GM18951 (cell line): ENCODE measurements around the gene SORCS2.

Source experiments
- POLR2A ChIP-seq: IDR thresholded peaks from 4 replicates; pipeline ENCODE4 v1.6.1; 2011; ENCODE audit warnings: mild to moderate bottlenecking; ENCODE audit not compliant: insufficient read length, insufficient read depth; ENCODE audit errors: extremely low read depth
- in situ Hi-C: fragments of 300-500 bp; cut with MboI; formaldehyde crosslinking; loops from one replicate; pipeline ENCODE4 v1.12.0; 2022; ENCODE audit warnings: low sequenced_read_pairs, mixed read lengths, inconsistent platforms; ENCODE audit not compliant: unreplicated experiment

The SORCS2 gene

GRCh38 chr4:7757501-7758471 lies 565.4 kb downstream of the SORCS2 start:
- in situ Hi-C loops: no loop called here
- no peak for TF ChIP-seq POLR2A

GRCh38 chr4:7758476-7758875 lies 566.1 kb downstream of the SORCS2 start:
- TF ChIP-seq POLR2A: no peak
- in situ Hi-C loops: no loop called here

GRCh38 chr4:7759216-7759615 lies 566.9 kb downstream of the SORCS2 start:
- in situ Hi-C loops: no loop called here
- TF ChIP-seq POLR2A: no peak

- TF ChIP-seq POLR2A: no peak
- in situ Hi-C loops: no loop called here
These were observed 567.3 kb downstream of the SORCS2 start for GRCh38 chr4:7759635-7760034.

DNA sequence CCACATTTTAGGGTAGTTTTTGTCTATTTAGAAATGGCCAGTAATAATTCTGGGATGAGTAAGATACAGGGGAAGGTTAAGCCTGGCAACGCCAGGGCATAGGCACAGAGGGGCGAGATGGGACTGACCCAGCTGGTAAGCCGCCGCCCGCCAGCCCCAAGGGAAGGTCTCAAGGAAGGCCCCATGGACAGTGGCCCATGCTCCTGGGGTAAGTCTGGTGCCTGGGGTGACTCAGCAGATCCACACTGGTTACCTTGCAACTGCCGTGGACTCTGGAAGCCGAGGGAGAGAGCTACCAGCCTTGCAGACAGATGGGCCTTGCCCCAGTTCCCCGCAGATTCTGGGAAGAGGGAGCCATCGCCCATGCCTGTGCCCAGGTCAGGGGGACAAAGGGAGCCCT lies 567.9 kb downstream of the SORCS2 start:
- no peak for TF ChIP-seq POLR2A
- in situ Hi-C loops: no loop called here

- in situ Hi-C loops: no loop called here
- no peak for TF ChIP-seq POLR2A
These were observed 568.4 kb downstream of the SORCS2 start for GRCh38 chr4:7760706-7761105.

DNA sequence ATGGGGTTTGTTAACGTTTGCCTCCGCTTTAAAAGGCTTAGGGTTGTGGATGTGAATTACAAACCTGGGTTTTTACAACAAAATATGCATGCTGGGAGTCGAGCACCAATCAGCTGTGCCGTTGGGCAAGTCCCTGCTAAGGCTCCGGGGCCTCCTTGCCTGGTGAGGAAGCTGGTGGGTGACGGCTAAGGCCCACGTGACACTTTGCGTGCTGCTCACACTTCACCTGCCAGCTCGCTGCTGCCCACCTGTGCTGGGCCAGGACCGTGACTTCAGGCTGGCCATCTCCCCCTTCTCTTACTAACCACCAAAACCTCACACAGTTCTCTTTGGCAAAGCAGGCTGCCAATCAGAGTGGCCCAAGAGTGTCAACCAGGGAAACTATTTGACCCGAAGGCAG lies 569.0 kb downstream of the SORCS2 start:
- in situ Hi-C loops: no loop called here
- no peak for TF ChIP-seq POLR2A

- in situ Hi-C loops: no loop called here
- no peak for TF ChIP-seq POLR2A
These were observed 569.4 kb downstream of the SORCS2 start for GRCh38 chr4:7761720-7762119.

DNA sequence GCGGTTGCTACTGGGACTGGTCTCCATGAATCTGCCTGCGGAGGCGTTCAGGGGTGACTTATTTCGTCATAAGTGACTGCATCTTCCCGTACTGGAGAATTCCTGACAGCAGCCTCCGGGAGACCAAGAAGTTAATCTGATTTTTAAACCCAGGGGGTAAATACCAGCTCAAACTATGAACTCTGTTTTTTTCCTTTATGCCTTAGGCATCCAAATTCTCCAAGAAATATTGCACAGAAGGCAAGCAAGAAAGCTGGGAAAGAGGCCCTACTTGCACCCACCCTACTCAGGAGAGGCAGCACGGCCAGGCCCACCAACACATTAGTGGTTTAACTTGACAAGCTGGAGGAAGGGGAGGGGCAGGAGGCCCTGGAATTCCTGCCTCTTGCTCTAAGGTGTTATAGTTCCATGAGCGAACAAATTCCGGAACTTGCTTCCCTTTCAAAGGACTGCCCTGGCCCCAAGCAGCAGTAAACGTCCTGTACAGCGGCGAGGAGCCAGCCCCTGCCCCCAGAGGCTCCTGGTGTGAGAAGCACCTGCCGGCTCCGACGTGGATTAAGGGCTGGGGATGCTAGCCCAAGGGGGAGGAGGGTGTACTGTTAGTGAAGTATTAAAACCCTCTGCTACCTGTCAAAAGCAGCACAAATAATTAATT lies 570.2 kb downstream of the SORCS2 start:
- in situ Hi-C loops: no loop called here
- no peak for TF ChIP-seq POLR2A

DNA sequence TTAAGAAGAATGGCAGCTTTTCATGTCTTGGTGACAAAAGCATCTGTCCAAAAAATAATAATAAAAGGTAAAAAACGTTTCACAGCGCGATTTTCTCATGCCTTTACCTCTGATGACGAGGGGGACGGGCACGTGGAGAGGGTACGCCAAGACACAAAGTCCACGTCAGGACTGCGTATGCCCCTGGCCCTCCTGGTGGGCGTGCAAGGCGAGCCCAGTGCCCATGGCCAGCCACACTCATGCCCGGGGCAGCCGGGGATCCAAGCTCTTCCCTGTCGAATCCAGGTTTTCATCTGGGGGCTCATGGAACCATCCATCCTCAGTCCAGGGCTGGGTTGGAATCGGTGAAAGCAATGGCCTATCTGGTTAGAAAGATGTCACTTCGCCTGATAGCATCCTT lies 570.8 kb downstream of the SORCS2 start:
- in situ Hi-C loops: no loop called here
- TF ChIP-seq POLR2A: no peak

DNA sequence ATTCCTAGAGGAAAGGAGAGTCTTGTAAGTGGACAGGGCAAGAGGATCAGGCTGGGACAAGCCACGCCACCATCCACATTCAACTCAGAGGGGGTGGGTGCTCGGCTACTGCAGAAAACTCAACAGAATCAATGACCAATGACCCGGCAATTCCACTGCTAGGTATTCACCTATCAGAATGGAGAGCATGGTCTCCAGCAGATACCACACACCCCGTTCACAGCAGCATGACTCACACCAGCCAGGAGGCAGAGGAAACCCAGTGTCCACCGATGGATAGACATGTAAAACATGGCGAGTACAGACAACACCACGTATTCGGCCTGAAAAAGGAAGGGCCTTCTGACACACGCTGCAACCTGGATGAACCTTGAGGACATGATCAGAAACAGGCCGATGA lies 571.5 kb downstream of the SORCS2 start:
- TF ChIP-seq POLR2A: no peak
- in situ Hi-C loops: no loop called here

- in situ Hi-C loops: no loop called here
- TF ChIP-seq POLR2A: no peak
These were observed 572.1 kb downstream of the SORCS2 start for GRCh38 chr4:7764466-7764865.

GRCh38 chr4:7765666-7766065 lies 573.3 kb downstream of the SORCS2 start:
- in situ Hi-C loops: no loop called here
- no peak for TF ChIP-seq POLR2A

DNA sequence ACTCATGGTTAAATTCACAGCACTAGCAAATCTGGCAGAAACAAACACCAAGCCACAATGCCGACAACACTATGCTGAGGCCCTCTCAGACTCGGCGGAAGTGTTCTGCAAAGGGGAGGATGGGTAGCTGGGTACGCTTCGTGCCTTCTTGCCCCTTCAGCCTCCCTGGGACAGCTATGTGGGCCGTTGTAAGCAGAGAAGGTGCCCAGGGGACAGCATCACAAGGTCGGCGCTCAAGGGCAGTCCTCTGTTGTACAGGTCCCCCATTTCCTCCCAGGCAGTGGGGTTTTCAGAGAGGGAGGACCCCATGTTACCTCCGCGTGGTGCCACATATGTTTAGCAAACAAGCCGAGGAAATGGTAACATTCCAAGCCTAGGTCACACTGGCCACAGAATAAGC lies 573.7 kb downstream of the SORCS2 start:
- no peak for TF ChIP-seq POLR2A
- in situ Hi-C loops: no loop called here
